Mesendoderm (in vitro differentiated cells): Measurements from ENCODE around the gene CCK.

Source experiments
- DNase-seq: peaks from one replicate; pipeline ENCODE4 v3.0.0; 2013
- H2AK5ac ChIP-seq: 2 replicates; pipeline ENCODE4 v1.6.1; 2013; ENCODE audit warnings: low read length, inconsistent platforms
- H2BK120ac ChIP-seq: 2 replicates; pipeline ENCODE4 v1.6.1; 2013; ENCODE audit warnings: low read depth, mild to moderate bottlenecking, low read length, moderate library complexity, mixed read lengths
- H2BK15ac ChIP-seq: replicated peaks from 2 replicates; pipeline ENCODE4 v1.6.1; 2013; ENCODE audit warnings: low read depth, mild to moderate bottlenecking, moderate library complexity
- H2BK5ac ChIP-seq: 2 replicates; pipeline ENCODE4 v1.6.1; 2013; ENCODE audit warnings: low read length, inconsistent platforms
- H3K18ac ChIP-seq: 2 replicates; pipeline ENCODE4 v1.6.1; 2013; ENCODE audit warnings: mild to moderate bottlenecking, low read length, mixed read lengths
- H3K23ac ChIP-seq: one replicate; pipeline ENCODE4 v1.6.1; 2013; ENCODE audit warnings: low read length
- H3K27ac ChIP-seq: 2 replicates; pipeline ENCODE4 v1.5.1; 2013; ENCODE audit warnings: low read depth, mild to moderate bottlenecking, inconsistent platforms, low read length, moderate library complexity
- H3K27me3 ChIP-seq: 2 replicates; pipeline ENCODE4 v1.6.1; 2013; ENCODE audit warnings: low read length, control low read depth, mild to moderate bottlenecking, inconsistent platforms; ENCODE audit not compliant: insufficient read depth, poor library complexity
- H3K36me3 ChIP-seq: 2 replicates; pipeline ENCODE4 v1.6.1; 2013; ENCODE audit warnings: low read length, inconsistent platforms; ENCODE audit not compliant: control insufficient read depth, insufficient read depth
- H3K4ac ChIP-seq: one replicate; pipeline ENCODE4 v1.6.1; 2013; ENCODE audit warnings: low read depth, mild to moderate bottlenecking, low read length, moderate library complexity
- H3K4me1 ChIP-seq: 2 replicates; pipeline ENCODE4 v1.6.1; 2013; ENCODE audit warnings: low read depth, low read length, inconsistent platforms; ENCODE audit not compliant: control insufficient read depth
- H3K4me2 ChIP-seq: 2 replicates; pipeline ENCODE4 v1.6.1; 2013; ENCODE audit warnings: low read length
- H3K4me3 ChIP-seq: 2 replicates; pipeline ENCODE4 v1.5.1; 2013; ENCODE audit warnings: mild to moderate bottlenecking, low read length
- H3K56ac ChIP-seq: one replicate; pipeline ENCODE4 v1.6.1; 2013; ENCODE audit warnings: low read length
- H3K79me1 ChIP-seq: 2 replicates; pipeline ENCODE4 v1.6.1; 2013; ENCODE audit warnings: low read length, inconsistent platforms
- H3K79me2 ChIP-seq: 2 replicates; pipeline ENCODE4 v1.6.1; 2013; ENCODE audit warnings: mild to moderate bottlenecking, low read length; ENCODE audit not compliant: control insufficient read depth, insufficient read depth
- H3K9ac ChIP-seq: 2 replicates; pipeline ENCODE4 v1.6.1; 2013; ENCODE audit warnings: low read length, inconsistent platforms
- H4K5ac ChIP-seq: one replicate; pipeline ENCODE4 v1.6.1; 2013; ENCODE audit warnings: low read length
- H4K8ac ChIP-seq: one replicate; pipeline ENCODE4 v1.6.1; 2013; ENCODE audit warnings: low read depth, mild to moderate bottlenecking, control low read depth, low read length, moderate library complexity
- WGBS: extraction: QIAGEN DNeasy Blood & Tissue Kit; methylation state at CpG from one replicate; pipeline ENCODE4 v1.1.7; 2013; ENCODE audit warnings: low lambda C conversion rate, missing lambda C conversion rate; ENCODE audit not compliant: insufficient coverage; ENCODE audit errors: extremely low coverage; 5-methylcytosine and 5-hydroxymethylcytosine counted together

The CCK gene

DNA sequence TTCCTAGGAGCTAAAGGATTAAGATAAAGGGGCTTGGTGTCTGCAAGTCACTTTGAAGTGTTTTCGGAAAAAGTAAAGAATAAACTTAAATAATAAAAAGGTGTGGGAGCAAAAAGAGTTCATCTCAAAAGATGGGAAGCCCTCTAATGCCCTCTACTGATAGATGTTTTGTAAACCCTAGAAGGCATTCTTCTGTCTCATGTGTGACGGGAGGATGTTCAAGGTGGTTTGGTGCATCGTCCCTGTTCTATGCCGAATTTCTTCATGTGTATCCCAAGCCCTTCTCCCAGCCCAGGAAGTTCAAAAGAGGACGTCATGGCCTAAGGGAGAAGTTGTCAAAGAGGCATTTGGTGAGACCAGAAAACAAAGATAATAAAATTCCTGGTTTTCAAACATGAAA lies 37.2 kb downstream of the CCK start:
- DNase-seq, result peak; percentile 45

GRCh38 chr3:42226470-42227425 lies 39.2 kb downstream of the CCK start:
- H3K79me1 ChIP-seq, result no peaks in the 10 kb centered on the region
- WGBS, result no CpG with 5 or more reads among the region's 11 CpGs

More for the DNA sequence above, 37.2 kb downstream of the CCK start:
- no peak overlapping the region for H3K9ac ChIP-seq
- no peak overlapping the region for H2BK120ac ChIP-seq
- no peak overlapping the region for H3K4ac ChIP-seq
- no peak overlapping the region for H2BK5ac ChIP-seq
- H3K79me2 ChIP-seq, result no peaks in the 10 kb centered on the region
- H3K4me2 ChIP-seq, result no peak overlapping the region
- H4K8ac ChIP-seq, result no peak overlapping the region
- no peaks in the 10 kb centered on the region for H3K27me3 ChIP-seq
- H3K56ac ChIP-seq, result no peak overlapping the region
- no peak overlapping the region for H2AK5ac ChIP-seq
- no peaks in the 10 kb centered on the region for H3K36me3 ChIP-seq
- no peaks in the 10 kb centered on the region for H3K4me1 ChIP-seq
- H3K23ac ChIP-seq, result no peak overlapping the region
- H3K4me3 ChIP-seq, result no peak overlapping the region
- no peaks in the 10 kb centered on the region for H3K79me1 ChIP-seq
- H2BK15ac ChIP-seq, result no peak overlapping the region
- no peak overlapping the region for H3K18ac ChIP-seq
- H3K27ac ChIP-seq, result no peak overlapping the region
- WGBS, result no CpG with 5 or more reads among the region's 5 CpGs
- no peak overlapping the region for H4K5ac ChIP-seq

DNA sequence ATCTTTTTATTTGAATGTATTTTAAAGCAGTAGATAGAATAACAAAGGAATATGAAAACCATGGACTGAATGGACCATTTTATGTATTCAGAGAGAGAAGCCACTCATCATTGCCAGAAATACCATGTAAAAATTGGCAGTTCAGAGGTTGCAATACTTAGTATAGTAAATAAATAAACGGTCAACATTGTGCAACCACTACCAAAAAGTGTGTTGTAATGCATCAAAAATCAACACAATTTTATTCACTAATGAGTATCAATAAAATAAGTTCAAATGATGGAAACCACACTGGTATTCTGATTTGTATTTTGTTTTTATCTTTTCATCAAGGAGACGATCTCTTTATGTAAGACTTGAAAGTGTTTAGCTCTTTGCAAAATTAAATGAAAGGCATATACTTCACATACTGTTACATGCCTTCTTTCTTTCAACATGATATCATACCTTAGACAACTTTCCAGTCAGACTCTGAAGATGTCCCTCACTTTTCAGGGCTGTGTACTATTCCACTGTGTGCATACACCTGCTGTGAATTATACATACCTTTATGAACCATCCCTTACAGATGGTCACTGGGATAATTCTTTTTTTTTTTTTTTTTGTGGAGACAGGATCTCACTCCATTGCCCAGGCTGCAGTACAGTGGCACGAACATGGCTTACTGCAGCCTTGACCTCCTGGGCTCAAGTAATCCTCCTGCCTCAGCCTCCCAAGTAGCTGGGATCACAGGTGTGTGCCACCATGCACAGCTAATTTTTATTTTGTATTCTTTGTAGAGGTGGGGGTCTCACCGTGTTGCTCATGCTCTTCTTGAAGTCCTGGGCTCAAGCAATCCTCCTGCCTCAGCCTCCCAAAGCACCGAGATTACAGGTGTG lies 40.3 kb downstream of the CCK start:
- no peak overlapping the region for H3K27ac ChIP-seq

More at GRCh38 chr3:42226470-42227425, 39.2 kb downstream of the CCK start:
- no peak overlapping the region for H3K4me3 ChIP-seq
- no peak overlapping the region for H2BK15ac ChIP-seq
- no peak overlapping the region for H3K9ac ChIP-seq
- no peak overlapping the region for H3K56ac ChIP-seq
- no peak overlapping the region for H2BK120ac ChIP-seq
- H3K23ac ChIP-seq, result no peak overlapping the region
- no peak overlapping the region for H2AK5ac ChIP-seq
- H3K18ac ChIP-seq, result no peak overlapping the region
- DNase-seq, result peak; percentile 53
- H3K27ac ChIP-seq, result no peak overlapping the region
- H3K79me2 ChIP-seq, result no peaks in the 10 kb centered on the region
- H3K4me2 ChIP-seq, result no peak overlapping the region
- H3K36me3 ChIP-seq, result peaks cover 2% of the 10 kb centered on the region
- no peak overlapping the region for H4K8ac ChIP-seq
- no peaks in the 10 kb centered on the region for H3K4me1 ChIP-seq
- H3K27me3 ChIP-seq, result no peaks in the 10 kb centered on the region
- no peak overlapping the region for H2BK5ac ChIP-seq
- H3K4ac ChIP-seq, result no peak overlapping the region
- H4K5ac ChIP-seq, result no peak overlapping the region

DNA sequence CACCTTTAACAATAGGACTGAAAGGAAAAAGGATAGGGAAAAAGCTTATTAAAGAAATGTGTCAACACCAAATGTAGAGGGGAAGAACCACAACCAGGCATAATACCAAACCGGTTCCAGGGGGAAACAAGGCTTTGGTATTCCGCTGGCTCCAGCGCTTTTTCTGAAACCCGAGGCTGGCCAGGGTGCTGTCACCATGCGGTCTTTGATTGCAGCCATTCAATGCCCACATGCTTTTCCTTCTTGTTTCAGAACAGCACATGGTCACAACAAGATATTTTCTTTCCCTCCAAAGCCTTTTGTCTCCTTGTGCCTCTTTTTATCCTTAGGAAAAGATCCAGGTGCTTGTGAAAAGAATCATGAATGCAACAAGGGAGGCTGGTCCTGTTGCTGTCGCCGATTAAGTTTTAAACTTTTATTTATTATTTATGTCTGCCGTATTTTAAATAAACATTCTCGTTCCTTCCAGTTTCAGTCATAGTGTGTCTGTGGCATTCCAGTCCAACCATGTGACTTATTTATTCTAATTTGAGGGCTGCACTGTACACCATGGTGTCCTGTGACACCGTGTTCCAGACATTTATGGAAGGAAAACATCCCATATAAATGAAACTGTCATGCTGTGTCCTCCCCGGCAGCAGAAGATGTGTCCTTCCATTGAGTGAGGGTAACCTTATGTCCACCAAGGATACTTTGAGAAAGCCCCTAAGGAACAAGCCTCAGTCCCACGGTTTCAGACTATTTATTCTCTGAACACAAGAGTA lies 41.1 kb downstream of the CCK start:
- no peak overlapping the region for H3K18ac ChIP-seq
- H3K4me3 ChIP-seq, result no peak overlapping the region
- no peak overlapping the region for H3K23ac ChIP-seq
- H3K9ac ChIP-seq, result no peak overlapping the region
- WGBS, result no CpG with 5 or more reads among the region's 12 CpGs
- no peaks in the 10 kb centered on the region for H3K79me1 ChIP-seq
- H3K4me2 ChIP-seq, result no peak overlapping the region
- no peak overlapping the region for H3K56ac ChIP-seq
- no peaks in the 10 kb centered on the region for H3K27me3 ChIP-seq
- DNase-seq, result no peak
- H4K8ac ChIP-seq, result no peak overlapping the region
- no peak overlapping the region for H2BK5ac ChIP-seq
- H2BK120ac ChIP-seq, result no peak overlapping the region
- H4K5ac ChIP-seq, result no peak overlapping the region
- H2AK5ac ChIP-seq, result no peak overlapping the region
- H3K4ac ChIP-seq, result no peak overlapping the region
- H3K27ac ChIP-seq, result no peak overlapping the region
- no peaks in the 10 kb centered on the region for H3K79me2 ChIP-seq
- H3K4me1 ChIP-seq, result no peaks in the 10 kb centered on the region
- peaks cover 2% of the 10 kb centered on the region for H3K36me3 ChIP-seq
- H2BK15ac ChIP-seq, result no peak overlapping the region

More for the DNA sequence above, 40.3 kb downstream of the CCK start:
- Histone ChIP-seq H3K36me3 (peaks cover 2% of the 10 kb centered on the region), H3K27me3 (no peaks in the 10 kb centered on the region), H2BK15ac (no peak overlapping the region), H3K4me3 (no peak overlapping the region), H3K4ac (no peak overlapping the region), H3K23ac (no peak overlapping the region), H2BK5ac (no peak overlapping the region), H3K56ac (no peak overlapping the region), H4K5ac (no peak overlapping the region), H2AK5ac (no peak overlapping the region), H3K9ac (no peak overlapping the region), H3K4me1 (no peaks in the 10 kb centered on the region), H4K8ac (no peak overlapping the region), H2BK120ac (no peak overlapping the region), H3K79me2 (no peaks in the 10 kb centered on the region), H3K18ac (no peak overlapping the region), H3K4me2 (no peak overlapping the region), H3K79me1 (no peaks in the 10 kb centered on the region)
- no peak for DNase-seq
- WGBS, result no CpG with 5 or more reads among the region's 5 CpGs

- DNase-seq, result no peak
- Histone ChIP-seq H3K79me2 (no peaks in the 10 kb centered on the region), H3K79me1 (no peaks in the 10 kb centered on the region), H3K4me2 (no peak overlapping the region), H2BK15ac (no peak overlapping the region), H3K4me3 (no peak overlapping the region), H3K36me3 (peaks cover 2% of the 10 kb centered on the region), H3K56ac (no peak overlapping the region), H2AK5ac (no peak overlapping the region), H3K4ac (no peak overlapping the region), H3K4me1 (no peaks in the 10 kb centered on the region), H4K5ac (no peak overlapping the region), H2BK5ac (no peak overlapping the region), H3K27ac (no peak overlapping the region), H2BK120ac (no peak overlapping the region), H4K8ac (no peak overlapping the region), H3K18ac (no peak overlapping the region), H3K27me3 (no peaks in the 10 kb centered on the region), H3K9ac (no peak overlapping the region), H3K23ac (no peak overlapping the region)
- no CpG with 5 or more reads among the region's 9 CpGs for WGBS
Observed at GRCh38 chr3:42224178-42224577, 41.8 kb downstream of the CCK start.
